Activated CD4-positive, alpha-beta T cell treated with anti-CD3 and anti-CD28 coated beads, Interleukin-2, amount 50 U/mL, for 16 hours (primary cell): ENCODE data around the gene BCKDK.
"Not testable (repeated sequence)": the region's sequence is repeated elsewhere in the genome, so short reads cannot be mapped to it uniquely, and the experiment has no call there.

Experiments
- DNase-seq: peaks from one replicate; pipeline ENCODE4 v3.0.0-alpha.2; 2020

The BCKDK gene

DNA sequence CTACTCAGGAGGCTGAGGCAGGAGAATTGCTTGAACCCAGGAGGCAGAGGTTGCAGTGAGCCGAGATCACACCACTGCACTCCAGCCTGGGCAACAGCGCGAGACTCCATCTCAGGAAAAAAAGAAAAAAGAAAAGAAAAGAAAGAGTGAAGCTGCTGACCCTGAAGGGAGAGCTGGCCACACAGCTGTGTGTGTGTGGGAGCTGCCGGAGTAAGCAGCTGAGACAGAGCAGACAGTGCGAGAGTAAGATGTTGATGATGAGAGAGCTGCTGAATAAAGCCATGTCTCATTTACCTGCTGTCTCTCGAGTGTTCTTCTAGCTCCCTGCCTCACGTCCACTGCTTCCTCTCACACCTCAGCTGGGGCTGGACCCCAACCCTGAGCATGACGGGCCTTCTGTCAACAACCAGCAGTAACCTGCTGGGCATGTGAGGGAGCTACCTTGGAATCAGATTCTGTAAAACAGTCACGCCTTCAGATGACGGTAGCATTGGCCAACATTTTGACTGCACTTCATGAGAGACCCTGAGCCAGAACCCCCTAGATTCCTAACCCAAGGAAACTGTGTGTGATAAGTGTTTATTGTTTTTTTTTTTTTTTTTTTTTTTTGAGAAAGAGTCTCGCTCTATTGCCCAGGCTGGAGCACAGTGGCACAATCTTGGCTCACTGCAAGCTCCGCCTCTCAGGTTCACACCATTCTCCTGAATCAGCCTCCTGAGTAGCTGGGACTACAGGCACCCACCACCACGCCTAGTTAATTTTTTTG lies 7.1 kb upstream of the BCKDK start:
- not testable (repeated sequence) for DNase-seq

- peak; percentile 87 for DNase-seq
These were observed 2.4 kb upstream of the BCKDK start for GRCh38 chr16:31105677-31106213.

DNA sequence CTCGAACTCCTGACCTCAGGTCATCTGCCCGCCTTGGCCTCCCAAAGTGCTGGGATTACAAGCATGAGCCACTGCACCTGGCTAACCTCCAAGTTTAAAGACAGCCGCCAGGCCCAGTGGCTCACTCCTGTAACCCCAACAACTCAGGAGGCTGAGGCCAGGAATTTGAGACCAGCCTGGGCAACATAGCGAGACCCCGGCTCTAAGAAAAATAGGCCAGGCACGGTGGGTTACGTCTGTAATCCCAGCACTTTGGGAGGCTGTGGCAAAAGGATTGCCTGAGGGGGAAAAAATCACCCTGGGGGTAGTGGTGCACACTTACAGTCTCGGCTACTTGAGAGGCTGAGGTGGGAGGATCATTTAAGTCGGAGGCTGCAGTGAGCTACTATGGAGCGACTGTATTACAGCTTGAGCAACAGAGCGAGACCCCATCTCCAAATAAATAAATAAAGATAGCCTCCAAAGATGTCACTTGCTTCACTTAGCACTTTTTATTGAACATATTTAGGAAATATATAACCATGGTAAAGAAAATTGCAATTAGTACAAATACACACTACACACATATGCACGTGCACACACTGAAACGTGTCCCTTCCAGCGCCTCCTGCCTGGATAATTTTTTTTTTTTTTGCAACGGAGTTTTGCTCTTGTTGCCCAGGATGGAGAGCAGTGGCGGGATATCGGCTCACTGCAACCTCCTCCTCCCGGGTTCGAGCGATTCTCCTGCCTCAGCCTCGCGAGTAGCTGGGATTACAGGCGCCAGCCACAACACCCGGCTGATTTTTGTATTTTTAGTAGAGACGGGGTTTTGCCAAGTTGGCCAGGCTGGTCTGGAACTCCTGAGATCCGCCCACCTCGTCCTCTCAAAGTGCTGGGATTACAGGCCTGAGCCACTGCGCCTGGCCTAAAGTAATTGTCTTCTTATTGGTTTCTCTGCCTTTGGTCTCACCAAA lies 1.4 kb upstream of the BCKDK start:
- DNase-seq: no peak

- peak; percentile 68 for DNase-seq
These were observed 720 bp upstream of the BCKDK start for GRCh38 chr16:31107465-31107867.

DNA sequence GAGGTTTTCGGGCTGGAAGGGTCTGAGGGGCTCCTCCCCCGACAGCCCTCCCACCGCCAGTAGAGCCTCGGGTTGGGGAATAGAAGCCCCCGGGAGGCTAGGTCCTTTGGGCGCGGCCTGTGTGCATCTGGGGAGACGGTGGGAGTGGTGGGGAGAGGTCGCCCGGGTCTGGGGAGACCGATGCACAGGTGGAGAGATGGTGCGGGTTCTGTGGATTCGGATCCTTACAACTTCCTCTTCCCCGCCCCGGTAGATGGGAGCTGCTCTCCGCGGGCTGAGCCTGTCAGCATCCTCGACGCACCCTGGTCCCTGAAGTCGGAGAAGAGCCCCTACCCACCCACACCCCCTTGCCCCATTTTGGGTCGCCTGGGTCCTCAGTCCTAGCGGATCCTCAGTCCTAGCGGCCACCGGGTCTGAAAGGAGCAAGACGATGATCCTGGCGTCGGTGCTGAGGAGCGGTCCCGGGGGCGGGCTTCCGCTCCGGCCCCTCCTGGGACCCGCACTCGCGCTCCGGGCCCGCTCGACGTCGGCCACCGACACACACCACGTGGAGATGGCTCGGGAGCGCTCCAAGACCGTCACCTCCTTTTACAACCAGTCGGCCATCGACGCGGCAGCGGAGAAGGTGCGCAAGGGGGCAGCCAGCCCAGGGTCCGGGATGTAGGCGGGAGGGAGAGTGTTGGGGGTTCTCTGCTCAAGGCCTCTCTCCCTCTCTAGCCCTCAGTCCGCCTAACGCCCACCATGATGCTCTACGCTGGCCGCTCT lies 790 bp downstream of the BCKDK start:
- no peak for DNase-seq

DNA sequence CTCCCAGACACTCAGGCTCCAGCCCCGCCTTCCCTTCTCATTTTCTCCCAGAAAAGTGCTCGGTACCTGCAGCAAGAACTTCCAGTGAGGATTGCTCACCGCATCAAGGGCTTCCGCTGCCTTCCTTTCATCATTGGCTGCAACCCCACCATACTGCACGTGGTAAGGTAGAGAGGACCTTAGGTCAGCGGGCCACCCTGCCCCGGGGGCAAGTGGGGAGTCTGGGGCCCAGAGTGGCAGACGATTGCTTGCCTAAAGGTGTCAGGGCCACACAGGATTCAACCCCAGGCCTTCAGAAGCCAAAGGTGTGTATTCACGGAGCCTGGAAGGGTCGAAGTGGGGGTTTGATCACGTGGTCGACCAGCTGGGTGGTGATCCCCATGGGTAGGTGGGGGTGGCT lies 1.4 kb downstream of the BCKDK start:
- DNase-seq: no peak

GRCh38 chr16:31110106-31111034 lies 2.2 kb downstream of the BCKDK start:
- no peak for DNase-seq

DNA sequence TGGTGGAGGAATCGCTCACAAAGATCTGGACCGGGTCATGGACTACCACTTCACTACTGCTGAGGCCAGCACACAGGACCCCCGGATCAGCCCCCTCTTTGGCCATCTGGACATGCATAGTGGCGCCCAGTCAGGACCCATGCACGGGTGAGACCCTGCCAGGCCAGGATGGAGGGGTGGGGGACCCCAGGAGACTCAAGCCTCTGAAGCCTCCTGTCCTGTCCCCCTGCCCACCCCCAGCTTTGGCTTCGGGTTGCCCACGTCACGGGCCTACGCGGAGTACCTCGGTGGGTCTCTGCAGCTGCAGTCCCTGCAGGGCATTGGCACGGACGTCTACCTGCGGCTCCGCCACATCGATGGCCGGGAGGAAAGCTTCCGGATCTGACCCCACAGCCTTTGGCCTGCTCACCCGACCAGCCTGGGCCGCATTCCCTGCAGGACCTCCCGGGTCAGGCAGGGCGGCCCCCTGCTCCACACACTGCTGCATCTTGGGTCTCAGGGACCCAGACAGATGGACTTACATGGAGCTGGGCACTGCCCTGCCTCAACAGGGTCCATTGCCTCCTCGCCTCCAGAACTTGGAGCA lies 3.8 kb downstream of the BCKDK start:
- no peak for DNase-seq

DNA sequence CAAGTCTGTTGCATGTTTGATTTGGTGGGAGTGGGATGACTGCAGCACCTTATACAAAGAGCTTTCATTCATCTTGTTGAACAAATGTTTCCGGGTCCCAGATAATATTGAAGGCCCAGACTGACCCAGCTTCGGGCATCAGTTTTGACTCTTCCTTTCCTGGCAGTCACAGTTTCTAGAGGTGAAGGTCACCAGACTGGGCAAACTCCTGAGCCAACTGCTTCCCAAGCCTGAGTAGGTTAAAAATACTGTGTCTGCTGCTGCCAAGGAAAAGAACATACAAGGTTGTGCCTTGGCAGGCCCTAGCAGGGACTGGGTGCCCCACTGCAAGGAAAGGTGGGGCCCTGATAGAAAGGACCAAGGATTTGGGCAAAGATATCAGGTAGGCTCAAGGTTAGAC lies 4.5 kb downstream of the BCKDK start:
- DNase-seq: no peak

DNA sequence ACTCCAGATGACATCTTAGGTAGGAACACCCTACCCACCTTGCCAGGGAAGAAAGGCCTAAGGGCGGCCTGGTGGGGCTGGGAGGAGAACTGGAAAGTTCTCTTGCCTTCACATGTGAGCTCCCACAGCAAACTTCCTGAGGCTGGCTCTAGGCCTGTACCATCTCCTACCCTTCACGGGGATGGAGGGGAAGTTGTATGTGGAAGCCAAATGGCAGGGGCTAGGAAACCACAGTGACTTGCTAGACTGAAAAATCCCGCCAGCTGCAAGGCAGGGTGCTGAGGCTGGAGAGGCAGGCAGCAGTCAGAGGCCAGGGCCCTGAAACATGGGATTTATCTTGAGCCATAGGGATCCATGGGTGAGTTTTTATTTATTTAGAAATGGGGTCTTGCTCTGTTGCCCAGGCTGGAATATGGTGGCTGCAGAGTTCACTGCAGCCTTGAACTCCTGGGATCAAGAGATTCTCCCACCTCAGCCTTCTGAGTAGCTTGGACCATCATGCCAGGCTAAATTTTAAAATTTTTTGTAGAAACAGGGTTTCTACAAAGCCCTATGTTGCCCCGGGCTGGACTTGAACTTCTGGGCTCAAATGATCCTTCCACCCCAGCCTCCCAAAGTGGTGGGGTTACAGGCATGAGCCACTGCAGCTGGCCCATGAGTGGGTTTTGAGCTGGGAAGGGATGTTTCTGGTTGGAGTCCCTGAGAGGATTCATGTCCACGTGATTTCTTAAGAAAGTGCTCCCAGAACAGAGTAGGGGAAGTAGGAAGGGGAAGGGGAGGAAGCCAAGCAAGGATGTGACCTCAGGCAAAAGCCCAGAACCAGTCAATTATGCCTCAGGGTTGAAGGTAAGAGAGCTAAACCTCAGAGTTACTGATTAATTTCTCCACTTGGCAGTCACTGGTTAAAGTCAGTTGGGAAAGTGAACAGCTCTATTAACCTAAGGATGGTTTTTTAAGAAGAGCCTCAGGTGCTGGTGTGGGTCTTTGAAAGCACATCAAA lies 5.2 kb downstream of the BCKDK start:
- DNase-seq: no peak

- DNase-seq: no peak
These were observed 6.3 kb downstream of the BCKDK start for GRCh38 chr16:31114468-31114867.

GRCh38 chr16:31117384-31118222 lies 9.4 kb downstream of the BCKDK start, which contains the start of gene KAT8:
KAT8 (plus strand) TSS chr16:31117664; CDS start chr16:31117682, 18 bp downstream.
- peak; percentile 99 for DNase-seq

DNA sequence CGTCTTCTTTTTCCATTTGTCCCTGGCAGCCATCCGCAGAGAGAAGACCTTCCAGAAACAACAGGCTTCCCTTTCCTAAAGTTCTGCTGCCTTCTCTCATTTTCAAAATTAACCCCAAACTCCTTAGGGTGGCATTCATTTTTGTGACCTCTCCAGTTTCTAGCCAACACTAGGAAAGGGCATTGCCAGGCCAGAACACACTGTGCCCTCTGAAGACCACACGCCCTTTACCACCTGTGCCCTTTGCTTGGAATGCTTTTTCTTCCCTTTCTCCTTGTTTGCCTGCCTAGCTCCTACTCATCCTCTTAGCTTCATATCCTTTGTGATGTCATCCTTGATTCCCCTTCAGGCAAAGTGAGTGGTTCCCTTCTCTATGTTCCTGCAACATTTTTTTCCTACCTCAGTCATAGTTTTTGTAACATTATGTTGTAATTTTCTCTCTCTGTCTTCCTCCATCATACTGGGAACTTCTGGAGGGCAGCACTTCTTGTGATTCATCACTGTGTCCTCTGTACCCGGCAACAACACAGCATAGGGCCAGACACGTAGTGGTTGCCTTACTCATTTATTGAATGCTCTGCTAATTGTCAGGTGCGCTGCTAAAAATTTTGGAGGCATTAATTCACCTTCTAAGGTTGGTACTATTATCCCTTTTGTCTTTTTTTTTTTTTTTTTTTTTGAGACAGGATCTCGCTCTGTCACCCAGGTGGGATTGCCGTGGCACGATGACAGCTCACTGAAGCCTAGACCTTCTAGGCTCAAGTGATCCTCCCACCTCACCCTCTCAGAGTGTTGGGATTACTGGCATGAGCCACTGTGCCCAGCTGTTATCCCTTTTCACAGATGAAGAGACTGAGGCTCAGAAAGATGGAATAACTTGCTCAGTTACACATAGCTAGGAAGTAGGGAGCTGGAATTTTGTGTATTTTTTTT lies 10.3 kb downstream of the BCKDK start:
- DNase-seq: no peak

GRCh38 chr16:31120129-31120528 lies 11.9 kb downstream of the BCKDK start:
- DNase-seq: no peak

- DNase-seq: no peak
These were observed 17.7 kb downstream of the BCKDK start for GRCh38 chr16:31125844-31126243.

DNA sequence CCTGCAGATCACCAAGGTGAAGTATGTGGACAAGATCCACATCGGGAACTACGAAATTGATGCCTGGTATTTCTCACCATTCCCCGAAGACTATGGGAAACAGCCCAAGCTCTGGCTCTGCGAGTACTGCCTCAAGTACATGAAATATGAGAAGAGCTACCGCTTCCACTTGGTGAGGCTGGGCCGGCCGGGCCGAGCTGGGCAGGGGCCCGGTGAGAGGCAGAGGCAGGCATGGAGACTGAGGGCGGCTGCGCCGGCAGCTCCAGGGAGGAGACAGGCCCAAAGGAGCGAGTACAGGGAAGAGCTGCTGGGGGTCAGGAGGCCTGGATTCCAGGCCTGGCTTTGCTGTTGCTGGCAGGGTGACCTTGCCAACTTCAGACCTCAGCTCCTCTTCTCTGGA lies 19.0 kb downstream of the BCKDK start:
- DNase-seq: no peak

DNA sequence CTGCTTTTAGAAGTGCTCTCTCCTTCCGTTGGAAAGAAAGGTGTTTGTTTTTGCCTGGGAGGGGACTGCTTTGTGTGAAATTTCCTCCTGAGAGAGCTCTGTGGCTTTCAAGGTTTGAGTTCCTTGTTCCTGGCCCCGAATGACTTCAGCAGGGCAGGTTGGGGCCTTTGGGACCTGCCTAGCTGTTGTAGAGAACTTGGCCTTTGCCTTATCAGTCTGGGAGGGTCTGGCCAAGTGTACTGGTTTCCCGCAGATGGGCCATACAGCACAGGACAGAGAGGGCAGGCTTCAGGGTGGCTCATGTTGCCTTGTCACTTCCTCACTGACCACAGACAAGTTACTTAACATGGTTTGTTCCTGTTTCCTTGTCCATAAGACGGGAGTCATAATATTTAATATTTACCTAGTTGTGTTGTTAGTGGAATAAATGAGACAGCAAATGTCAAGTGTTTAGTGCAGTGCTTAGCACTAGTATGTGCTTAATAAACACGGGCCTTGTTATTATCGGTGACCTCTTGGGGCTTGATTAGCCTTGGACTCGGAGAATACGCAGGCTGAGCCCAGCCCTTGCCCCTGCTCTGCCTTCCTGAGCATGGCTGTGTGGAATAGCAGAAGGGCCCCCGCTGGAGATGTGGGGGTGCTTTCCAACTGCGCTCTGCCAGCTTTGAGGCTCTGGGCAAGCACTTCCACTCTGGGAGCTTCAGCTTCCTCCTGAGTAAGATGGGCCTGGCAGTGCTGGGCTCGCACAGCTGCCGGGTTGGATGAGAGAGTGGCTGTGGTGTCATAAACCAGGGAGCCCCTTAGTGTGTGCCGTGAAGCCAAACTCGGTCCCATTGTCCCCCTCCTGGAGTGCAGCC lies 20.8 kb downstream of the BCKDK start:
- DNase-seq: no peak
